ENCODE data around the gene SCG2. TPM values are rescaled to one million over a fixed set of nuclear protein-coding genes. Genes with fewer than 3 reads are reported as not detected.

The SCG2 gene, protein sequence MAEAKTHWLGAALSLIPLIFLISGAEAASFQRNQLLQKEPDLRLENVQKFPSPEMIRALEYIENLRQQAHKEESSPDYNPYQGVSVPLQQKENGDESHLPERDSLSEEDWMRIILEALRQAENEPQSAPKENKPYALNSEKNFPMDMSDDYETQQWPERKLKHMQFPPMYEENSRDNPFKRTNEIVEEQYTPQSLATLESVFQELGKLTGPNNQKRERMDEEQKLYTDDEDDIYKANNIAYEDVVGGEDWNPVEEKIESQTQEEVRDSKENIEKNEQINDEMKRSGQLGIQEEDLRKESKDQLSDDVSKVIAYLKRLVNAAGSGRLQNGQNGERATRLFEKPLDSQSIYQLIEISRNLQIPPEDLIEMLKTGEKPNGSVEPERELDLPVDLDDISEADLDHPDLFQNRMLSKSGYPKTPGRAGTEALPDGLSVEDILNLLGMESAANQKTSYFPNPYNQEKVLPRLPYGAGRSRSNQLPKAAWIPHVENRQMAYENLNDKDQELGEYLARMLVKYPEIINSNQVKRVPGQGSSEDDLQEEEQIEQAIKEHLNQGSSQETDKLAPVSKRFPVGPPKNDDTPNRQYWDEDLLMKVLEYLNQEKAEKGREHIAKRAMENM
- 1.0 to 1.5 TPM (median 1.2 TPM) in 5 replicates for total RNA-seq (2022; extraction: Qiagen RNA extraction)

GRCh38 chr2:223601932-223602666, at the start of gene SCG2:
SCG2 (minus strand) TSS chr2:223602361; CDS start chr2:223599282, 3,079 bp downstream.

Other genes starting within 250 kb of the SCG2 start
- 28.0 to 40.5 TPM (median 36.0 TPM) in 5 replicates for gene AP1S3, start 235.2 kb upstream of the SCG2 start, total RNA-seq (2022; extraction: Qiagen RNA extraction)

All from A549 treated with dexamethasone at 1 μM for 4 hours (cell line).